CD4-positive, alpha-beta memory T cell (primary cell): ENCODE data around the gene GSTM1. TPM values are rescaled to one million over a fixed set of nuclear protein-coding genes. Genes with fewer than 3 reads are reported as not detected.

Experiments used
- CTCF ChIA-PET: fragments of 350-600 bp; sonication (Branson Sonifier 250); formaldehyde crosslinking; loops from one replicate; lab custom pipeline; 2021; ENCODE audit warnings: inconsistent platforms; ENCODE audit not compliant: partially characterized antibody; lab: Charles Lee
- POLR2A ChIA-PET: fragments of 350-600 bp; sonication (Branson Sonifier 250); formaldehyde crosslinking; loops from one replicate; lab custom pipeline; 2021; ENCODE audit not compliant: partially characterized antibody; lab: Charles Lee
- DNase-seq, 5 donors: peaks; one replicate each; pipeline versions ENCODE4 v3.0.0 to v3.0.0-alpha.2; 2020 to 2022; ENCODE audit warnings: mixed read lengths in 1 of 5
- H3K27ac ChIP-seq: one replicate; pipeline ENCODE4 v1.7.0; 2013; ENCODE audit warnings: low read depth, low read length
- H3K27me3 ChIP-seq: 2 replicates; pipeline ENCODE4 v1.7.0; 2013; ENCODE audit warnings: mild to moderate bottlenecking, low read length, moderate library complexity; ENCODE audit not compliant: insufficient read depth
- H3K36me3 ChIP-seq: 2 replicates; pipeline ENCODE4 v1.7.0; 2013; ENCODE audit warnings: mild to moderate bottlenecking, low read length, moderate library complexity; ENCODE audit not compliant: insufficient read depth
- H3K4me1 ChIP-seq: 2 replicates; pipeline ENCODE4 v1.7.0; 2013; ENCODE audit warnings: mild to moderate bottlenecking, low read length, moderate library complexity; ENCODE audit not compliant: insufficient read depth
- H3K4me3 ChIP-seq, 2 donors: one replicate each; pipeline ENCODE4 v1.7.0; 2013; ENCODE audit warnings: low read length in 2 of 2, mild to moderate bottlenecking in 1 of 2
- H3K9me3 ChIP-seq, 2 donors: one replicate each; pipeline ENCODE4 v1.7.0; 2013; ENCODE audit warnings: low read length in 2 of 2, control low read depth in 1 of 2; ENCODE audit not compliant: control insufficient read depth in 1 of 2
- H3K27ac Mint-ChIP-seq, 7 donors: one replicate each; pipeline ENCODE4 v1.8.0; 2020 to 2021; ENCODE audit warnings: mixed read lengths in 7 of 7, mild to moderate bottlenecking in 6 of 7, inconsistent platforms in 3 of 7, moderate library complexity in 3 of 7
- H3K27me3 Mint-ChIP-seq, 2 donors: one replicate each; pipeline ENCODE4 v1.8.0; 2020 to 2021; ENCODE audit warnings: mixed read lengths in 2 of 2
- H3K36me3 Mint-ChIP-seq, 2 donors: one replicate each; pipeline ENCODE4 v1.8.0; 2020 to 2021; ENCODE audit warnings: mixed read lengths in 2 of 2, inconsistent platforms in 1 of 2, mild to moderate bottlenecking in 1 of 2
- H3K4me1 Mint-ChIP-seq, 4 donors: one replicate each; pipeline ENCODE4 v1.8.0; 2020 to 2021; ENCODE audit warnings: mixed read lengths in 4 of 4, mild to moderate bottlenecking in 1 of 4
- H3K4me3 Mint-ChIP-seq, 8 donors: one replicate each; pipeline ENCODE4 v1.8.0; 2020 to 2021; ENCODE audit warnings: mixed read lengths in 8 of 8, mild to moderate bottlenecking in 7 of 8, moderate library complexity in 6 of 8, inconsistent platforms in 3 of 8
- H3K9me3 Mint-ChIP-seq, 8 donors: one replicate each; pipeline ENCODE4 v1.8.0; 2020 to 2021; ENCODE audit warnings: mixed read lengths in 8 of 8, mild to moderate bottlenecking in 5 of 8, inconsistent platforms in 3 of 8, moderate library complexity in 1 of 8
- intact Hi-C: fragments of 100-400 bp; cut with micrococcal nuclease; formaldehyde crosslinking; loops from one replicate; pipeline ENCODE4 v1.15.1; 2023
- polyA plus RNA-seq, 2 donors: library from polyadenylated mRNA; unstranded; fragments of 300-500 nt; fragmentation: Illumina TruSeq; gene quantifications; one replicate each; pipeline ENCODE4 v1.2.3, GENCODE V29; 2021
- total RNA-seq, 2 experiments: library from RNA; stranded (reverse); gene quantifications; one replicate each; pipeline ENCODE4 v1.2.3, GENCODE V29; 2021

Gene GSTM1
- total and polyA plus RNA-seq, 4 experiments from 2014 or later, result 0.49 TPM; not detected in 3

GRCh38 chr1:109732390-109732881, 44.8 kb downstream of the GSTM1 start:
- peaks cover 0 to 2% (median 0%) of the 10 kb centered on the region in 4 donors for H3K4me1 Mint-ChIP-seq
- POLR2A ChIA-PET, result no interaction called here
- peaks cover 0 to 7% of the 10 kb centered on the region in 2 donors for H3K36me3 Mint-ChIP-seq
- Histone ChIP-seq H3K4me3 (no peak overlapping the region), H3K27me3 (no peaks in the 10 kb centered on the region), H3K27ac (no peak overlapping the region), H3K36me3 (no peaks in the 10 kb centered on the region), H3K4me1 (no peaks in the 10 kb centered on the region), H3K9me3 (no peaks in the 10 kb centered on the region)
- peaks cover 4 to 10% of the 10 kb centered on the region in 2 donors for H3K27me3 Mint-ChIP-seq
- CTCF ChIA-PET, result no interaction called here
- no peak overlapping the region for H3K27ac Mint-ChIP-seq
- intact Hi-C loops, result no loop called here
- no peak for DNase-seq
- H3K9me3 Mint-ChIP-seq, result no peaks in the 10 kb centered on the region
- no peak overlapping the region for H3K4me3 Mint-ChIP-seq

GRCh38 chr1:109733236-109733870, 45.7 kb downstream of the GSTM1 start:
- CTCF ChIA-PET, result no interaction called here
- Histone ChIP-seq H3K9me3 (no peaks in the 10 kb centered on the region), H3K4me3 (no peak overlapping the region), H3K27me3 (no peaks in the 10 kb centered on the region), H3K36me3 (no peaks in the 10 kb centered on the region), H3K4me1 (no peaks in the 10 kb centered on the region), H3K27ac (no peak overlapping the region)
- H3K27ac Mint-ChIP-seq, result peak overlapping the region in 1 of 7 donors; percentile 32
- POLR2A ChIA-PET, result no interaction called here
- H3K4me1 Mint-ChIP-seq, result peaks cover 0 to 2% (median 0%) of the 10 kb centered on the region in 4 donors
- H3K27me3 Mint-ChIP-seq, result peaks cover 2 to 10% of the 10 kb centered on the region in 2 donors
- DNase-seq, result no peak
- H3K4me3 Mint-ChIP-seq, result no peak overlapping the region
- no peaks in the 10 kb centered on the region for H3K9me3 Mint-ChIP-seq
- H3K36me3 Mint-ChIP-seq, result peaks cover 0 to 7% of the 10 kb centered on the region in 2 donors
- intact Hi-C loops, result no loop called here

- Mint-ChIP-seq H3K36me3 (peaks cover 0 to 7% of the 10 kb centered on the region in 2 donors), H3K9me3 (no peaks in the 10 kb centered on the region), H3K27me3 (peaks cover 0 to 18% of the 10 kb centered on the region in 2 donors), H3K4me1 (peaks cover 8 to 16% (median 13%) of the 10 kb centered on the region in 4 donors), H3K4me3 (peak overlapping the region; percentile 73 to 92 (median 87)), H3K27ac (peak overlapping the region; percentile 7 to 93 (median 90))
- Histone ChIP-seq H3K27me3 (no peaks in the 10 kb centered on the region), H3K27ac (peak overlapping the region; percentile 44), H3K4me3 (peak overlapping the region; percentile 52 to 54), H3K4me1 (peaks cover 15% of the 10 kb centered on the region), H3K36me3 (no peaks in the 10 kb centered on the region), H3K9me3 (no peaks in the 10 kb centered on the region)
- intact Hi-C loops, result loop anchor here (1.0 kb wide), 1 partner anchor 244 kb away; the partner anchor contains the start of gene AHCYL1
- CTCF ChIA-PET, result interaction anchor here (1.1 to 1.6 kb wide), 3 partner anchors 98 to 245 kb away, joined by 3 to 5 read pairs (median 4); partner anchors contain the start of gene AHCYL1
- DNase-seq, result peak; percentile 77 to 84 (median 81)
- POLR2A ChIA-PET, result interaction anchor here (0.8 to 1.7 kb wide), 6 partner anchors 11 to 246 kb away, joined by 4 to 7 read pairs (median 4); partner anchors contain the start of genes AHCYL1 and GNAI3
Measured at GRCh38 chr1:109739738-109740614, 52.4 kb downstream of the GSTM1 start.

- CTCF ChIA-PET, result interaction anchor here (1.2 to 1.6 kb wide), 2 partner anchors 98 to 244 kb away, joined by 4 to 5 read pairs; partner anchors contain the start of gene AHCYL1
Measured at GRCh38 chr1:109740615-109741373, 53.2 kb downstream of the GSTM1 start, which contains the start of gene GSTM3. TSS of gene GSTM3 (minus strand) at chr1:109741038. CDS start at chr1:109740287, 751 bp downstream.

More at GRCh38 chr1:109740615-109741373, 53.2 kb downstream of the GSTM1 start, which contains the start of gene GSTM3:
- Mint-ChIP-seq H3K4me1 (peaks cover 8 to 16% (median 12%) of the 10 kb centered on the region in 4 donors), H3K4me3 (peak within 1 kb of the TSS; percentile 73 to 92 (median 87)), H3K36me3 (peaks cover 0 to 7% of the 10 kb centered on the region in 2 donors), H3K9me3 (no peaks in the 10 kb centered on the region), H3K27me3 (peaks cover 0 to 18% of the 10 kb centered on the region in 2 donors), H3K27ac (peak within 1 kb of the TSS; percentile 7 to 93 (median 90))
- Histone ChIP-seq H3K27ac (peak within 1 kb of the TSS; percentile 44), H3K4me1 (peaks cover 15% of the 10 kb centered on the region), H3K36me3 (no peaks in the 10 kb centered on the region), H3K4me3 (peak within 1 kb of the TSS; percentile 52 to 54), H3K27me3 (no peaks in the 10 kb centered on the region), H3K9me3 (no peaks in the 10 kb centered on the region)
- intact Hi-C loops, result loop anchor here (1.0 kb wide), 1 partner anchor 244 kb away; the partner anchor contains the start of gene AHCYL1
- POLR2A ChIA-PET, result interaction anchor here (1.2 to 1.7 kb wide), 2 partner anchors 244 to 245 kb away, joined by 4 to 7 read pairs; partner anchors contain the start of gene AHCYL1
- no peak for DNase-seq

Other genes with a start within 250 kb of the GSTM1 start
- gene SYPL2, start 221.3 kb upstream of the GSTM1 start, total RNA-seq, result not detected
- gene SYPL2, start 221.3 kb upstream of the GSTM1 start, polyA plus RNA-seq, result not detected
- gene ATXN7L2, start 203.9 kb upstream of the GSTM1 start, total RNA-seq, result 1 to 10 TPM; 7.4 to 9.0 TPM
- gene ATXN7L2, start 203.9 kb upstream of the GSTM1 start, polyA plus RNA-seq, result 1 to 10 TPM; 1.9 to 6.9 TPM
- gene CYB561D1, start 193.7 kb upstream of the GSTM1 start, total RNA-seq, result 10 to 100 TPM; 40.7 to 41.6 TPM
- 10 to 100 TPM; 13.6 to 17.1 TPM for gene CYB561D1, start 193.7 kb upstream of the GSTM1 start, polyA plus RNA-seq
- gene AMIGO1, start 178.1 kb upstream of the GSTM1 start, total RNA-seq, result 10 to 100 TPM; 28.1 to 29.3 TPM
- 10 to 100 TPM in 1 of 2 donors, 1 to 10 TPM in 1; 6.4 to 19.8 TPM for gene AMIGO1, start 178.1 kb upstream of the GSTM1 start, polyA plus RNA-seq
- under 1 TPM in 1 of 2 experiments, not detected in 1; 0.53 TPM for gene GPR61, start 147.9 kb upstream of the GSTM1 start, total RNA-seq
- gene GPR61, start 147.9 kb upstream of the GSTM1 start, polyA plus RNA-seq, result under 1 TPM; 0.35 to 0.84 TPM
- 1 to 10 TPM; 7.7 to 8.1 TPM for gene GNAI3, start 139.2 kb upstream of the GSTM1 start, total RNA-seq
- 10 to 100 TPM in 1 of 2 donors, 1 to 10 TPM in 1; 9.8 to 11.6 TPM for gene GNAI3, start 139.2 kb upstream of the GSTM1 start, polyA plus RNA-seq
- gene GNAT2, start 68.2 kb upstream of the GSTM1 start, total RNA-seq, result not detected
- gene GNAT2, start 68.2 kb upstream of the GSTM1 start, polyA plus RNA-seq, result not detected
- gene AMPD2, start 68.0 kb upstream of the GSTM1 start, total RNA-seq, result 10 to 100 TPM; 87.0 to 96.1 TPM
- gene AMPD2, start 68.0 kb upstream of the GSTM1 start, polyA plus RNA-seq, result 10 to 100 TPM; 43.8 to 56.2 TPM
- gene GSTM4, start 31.7 kb upstream of the GSTM1 start, total RNA-seq, result 10 to 100 TPM; 12.6 to 14.2 TPM
- 10 to 100 TPM in 1 of 2 donors, 1 to 10 TPM in 1; 1.7 to 10.4 TPM for gene GSTM4, start 31.7 kb upstream of the GSTM1 start, polyA plus RNA-seq
- gene GSTM2, start 19.8 kb upstream of the GSTM1 start, total RNA-seq, result 10 to 100 TPM; 30.9 to 31.4 TPM
- 10 to 100 TPM; 11.8 to 14.0 TPM for gene GSTM2, start 19.8 kb upstream of the GSTM1 start, polyA plus RNA-seq
- gene GSTM5, start 24.4 kb downstream of the GSTM1 start, total RNA-seq, result not detected
- gene GSTM5, start 24.4 kb downstream of the GSTM1 start, polyA plus RNA-seq, result not detected
- gene GSTM3, start 53.2 kb downstream of the GSTM1 start, total RNA-seq, result 1 to 10 TPM; 1.2 TPM
- 10 to 100 TPM; 25.7 to 44.3 TPM for gene GSTM3, start 53.2 kb downstream of the GSTM1 start, polyA plus RNA-seq
- gene EPS8L3, start 76.1 kb downstream of the GSTM1 start, total RNA-seq, result not detected
- gene EPS8L3, start 76.1 kb downstream of the GSTM1 start, polyA plus RNA-seq, result not detected
- 10 to 100 TPM; 10.3 to 13.9 TPM for gene CSF1, start 223.0 kb downstream of the GSTM1 start, total RNA-seq
- 10 to 100 TPM in 1 of 2 donors, 1 to 10 TPM in 1; 5.0 to 12.5 TPM for gene CSF1, start 223.0 kb downstream of the GSTM1 start, polyA plus RNA-seq